ENCODE measurements around the gene KBTBD3.
"Not testable (repeated sequence)": the region's sequence is repeated elsewhere in the genome, so short reads cannot be mapped to it uniquely, and the experiment has no call there.

KBTBD3 gene

GRCh38 chr11:106012744-106013143 lies 64.4 kb downstream of the KBTBD3 start:
- intact Hi-C loops (cut with DNase I) = no loop called here
- DNase-seq = peak in 1 of 10 donors; percentile 10

GRCh38 chr11:106011481-106011880 lies 65.7 kb downstream of the KBTBD3 start:
- DNase-seq = no peak
- intact Hi-C loops (cut with DNase I) = no loop called here

GRCh38 chr11:106003094-106003493 lies 74.1 kb downstream of the KBTBD3 start:
- DNase-seq; intact Hi-C loops (cut with DNase I): not testable (repeated sequence)

GRCh38 chr11:106001304-106002012 lies 75.7 kb downstream of the KBTBD3 start:
- intact Hi-C loops (cut with DNase I) = no loop called here
- DNase-seq = no peak
